HG03135 (cell line): ENCODE results near the gene LMNA.
A peak's percentile ranks its signal among the peaks of the same experiment; 100 is the strongest.

Source experiments
- ATAC-seq: cut with Tn5 transposase; IDR thresholded peaks from one replicate; pipeline ENCODE4 v1.9.1; 2021; ENCODE audit warnings: mild to moderate bottlenecking, moderate library complexity; ENCODE audit not compliant: unreplicated experiment

The LMNA gene

GRCh38 chr1:156138458-156138867 is 24.0 kb downstream of the LMNA start:
- no peak for ATAC-seq

- no peak for ATAC-seq
Measured at GRCh38 chr1:156140879-156141707, 26.6 kb downstream of the LMNA start.

- no peak for ATAC-seq
Measured at GRCh38 chr1:156143765-156144489, 29.4 kb downstream of the LMNA start.

GRCh38 chr1:156144742-156145141 is 30.2 kb downstream of the LMNA start:
- ATAC-seq: no peak

- ATAC-seq: no peak
Measured at GRCh38 chr1:156145650-156146019, 31.1 kb downstream of the LMNA start.

GRCh38 chr1:156146020-156146768 is 31.7 kb downstream of the LMNA start:
- no peak for ATAC-seq

GRCh38 chr1:156146769-156147405 is 32.4 kb downstream of the LMNA start:
- ATAC-seq: no peak

- ATAC-seq: no peak
Measured at GRCh38 chr1:156148216-156148615, 33.7 kb downstream of the LMNA start.

GRCh38 chr1:156149374-156150332 is 35.1 kb downstream of the LMNA start:
- ATAC-seq: peak; percentile 48

GRCh38 chr1:156150333-156151011 is 36.0 kb downstream of the LMNA start:
- ATAC-seq: no peak

GRCh38 chr1:156151093-156151688 is 36.7 kb downstream of the LMNA start:
- ATAC-seq: no peak

- ATAC-seq: no peak
Measured at GRCh38 chr1:156152628-156153027, 38.1 kb downstream of the LMNA start.

- no peak for ATAC-seq
Measured at GRCh38 chr1:156153362-156153761, 38.9 kb downstream of the LMNA start, which contains the start of gene SEMA4A. SEMA4A (plus strand) TSS chr1:156153585; CDS start chr1:156154579, 994 bp downstream.

- peak; percentile 40 for ATAC-seq
Measured at GRCh38 chr1:156154317-156154749, 39.8 kb downstream of the LMNA start.

- ATAC-seq: no peak
Measured at GRCh38 chr1:156155756-156156510, 41.4 kb downstream of the LMNA start.

- no peak for ATAC-seq
Measured at GRCh38 chr1:156157506-156157905, 43.0 kb downstream of the LMNA start.

GRCh38 chr1:156157966-156158365 is 43.5 kb downstream of the LMNA start:
- ATAC-seq: no peak
